Measurements from ENCODE around the gene CC2D2B.

GRCh38 chr10:96047004-96047649 is 139.4 kb downstream of the CC2D2B start:
- TF ChIP-seq, protein P1, sequence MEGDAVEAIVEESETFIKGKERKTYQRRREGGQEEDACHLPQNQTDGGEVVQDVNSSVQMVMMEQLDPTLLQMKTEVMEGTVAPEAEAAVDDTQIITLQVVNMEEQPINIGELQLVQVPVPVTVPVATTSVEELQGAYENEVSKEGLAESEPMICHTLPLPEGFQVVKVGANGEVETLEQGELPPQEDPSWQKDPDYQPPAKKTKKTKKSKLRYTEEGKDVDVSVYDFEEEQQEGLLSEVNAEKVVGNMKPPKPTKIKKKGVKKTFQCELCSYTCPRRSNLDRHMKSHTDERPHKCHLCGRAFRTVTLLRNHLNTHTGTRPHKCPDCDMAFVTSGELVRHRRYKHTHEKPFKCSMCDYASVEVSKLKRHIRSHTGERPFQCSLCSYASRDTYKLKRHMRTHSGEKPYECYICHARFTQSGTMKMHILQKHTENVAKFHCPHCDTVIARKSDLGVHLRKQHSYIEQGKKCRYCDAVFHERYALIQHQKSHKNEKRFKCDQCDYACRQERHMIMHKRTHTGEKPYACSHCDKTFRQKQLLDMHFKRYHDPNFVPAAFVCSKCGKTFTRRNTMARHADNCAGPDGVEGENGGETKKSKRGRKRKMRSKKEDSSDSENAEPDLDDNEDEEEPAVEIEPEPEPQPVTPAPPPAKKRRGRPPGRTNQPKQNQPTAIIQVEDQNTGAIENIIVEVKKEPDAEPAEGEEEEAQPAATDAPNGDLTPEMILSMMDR (IDR thresholded peaks at IDR 0.05): no peak
- TF ChIP-seq POLR2A (IDR thresholded peaks at IDR 0.05): no peak
